NCI-H524 treated with DMSO at 0.1 percent for 48 hours (cell line): ENCODE results near the gene HAX1.
"Not testable (repeated sequence)": the region's sequence is repeated elsewhere in the genome, so short reads cannot be mapped to it uniquely, and the experiment has no call there.

Experiments
- DNase-seq: peaks from one replicate; lab custom pipeline; 2025; lab: John Stamatoyannopoulos, UW

HAX1 gene

GRCh38 chr1:154287591-154287990 lies 15.2 kb downstream of the HAX1 start:
- DNase-seq, result not testable (repeated sequence)

GRCh38 chr1:154288661-154289060 lies 16.2 kb downstream of the HAX1 start:
- DNase-seq, result no peak

GRCh38 chr1:154290921-154291320 lies 18.5 kb downstream of the HAX1 start:
- no peak for DNase-seq

- no peak for DNase-seq
Observed at GRCh38 chr1:154295408-154296235, 23.2 kb downstream of the HAX1 start.

GRCh38 chr1:154301582-154301981 lies 29.2 kb downstream of the HAX1 start:
- DNase-seq, result no peak

- no peak for DNase-seq
Observed at GRCh38 chr1:154304664-154305337, 32.4 kb downstream of the HAX1 start.

- no peak for DNase-seq
Observed at GRCh38 chr1:154306151-154306550, 33.7 kb downstream of the HAX1 start.

GRCh38 chr1:154307670-154308270 lies 35.3 kb downstream of the HAX1 start:
- not testable (repeated sequence) for DNase-seq

- not testable (repeated sequence) for DNase-seq
Observed at GRCh38 chr1:154309136-154309535, 36.7 kb downstream of the HAX1 start.

- not testable (repeated sequence) for DNase-seq
Observed at GRCh38 chr1:154312229-154313065, 40.0 kb downstream of the HAX1 start.

GRCh38 chr1:154313066-154313356 lies 40.6 kb downstream of the HAX1 start:
- DNase-seq, result no peak

- not testable (repeated sequence) for DNase-seq
Observed at GRCh38 chr1:154314226-154314625, 41.8 kb downstream of the HAX1 start.

GRCh38 chr1:154316704-154317103 lies 44.3 kb downstream of the HAX1 start:
- no peak for DNase-seq

GRCh38 chr1:154318386-154318785 lies 46.0 kb downstream of the HAX1 start:
- no peak for DNase-seq

GRCh38 chr1:154320882-154321608 lies 48.6 kb downstream of the HAX1 start, which contains the start of gene AQP10:
AQP10 (plus strand) TSS chr1:154321093; CDS start chr1:154321156, 63 bp downstream.
- DNase-seq, result no peak

- not testable (repeated sequence) for DNase-seq
Observed at GRCh38 chr1:154321609-154321934, 49.1 kb downstream of the HAX1 start.

- no peak for DNase-seq
Observed at GRCh38 chr1:154323493-154323892, 51.1 kb downstream of the HAX1 start.

- DNase-seq, result no peak
Observed at GRCh38 chr1:154324241-154324640, 51.8 kb downstream of the HAX1 start.

GRCh38 chr1:154324669-154325582 lies 52.5 kb downstream of the HAX1 start, which contains the start of gene ATP8B2:
ATP8B2 (plus strand) TSS chr1:154325525; CDS start chr1:154328142, 2,617 bp downstream.
- DNase-seq, result no peak
